Activated T-cell treated with anti-CD3 and anti-CD28 coated beads, Interleukin-2, amount 50 U/mL, for 4 hours (primary cell): ENCODE data around the gene MKKS. TPM values are rescaled to one million over a fixed set of nuclear protein-coding genes. Genes with fewer than 3 reads are reported as not detected.

Experiments used
- ATAC-seq, 2 donors: fragments of 200-7000 bp; cut with Tn5 transposase; one replicate each; pipeline ENCODE4 v1.10.0; 2021
- DNase-seq: peaks from one replicate; pipeline ENCODE4 v3.0.0-alpha.2; 2020
- H3K27me3 Mint-ChIP-seq: one replicate; pipeline ENCODE4 v1.8.0; 2021; ENCODE audit warnings: low read depth, mixed read lengths
- H3K36me3 Mint-ChIP-seq: one replicate; pipeline ENCODE4 v1.8.0; 2022; ENCODE audit warnings: mixed read lengths; ENCODE audit not compliant: insufficient read depth
- H3K4me1 Mint-ChIP-seq: one replicate; pipeline ENCODE4 v1.8.0; 2021; ENCODE audit warnings: low read depth, mixed read lengths
- H3K4me3 Mint-ChIP-seq: one replicate; pipeline ENCODE4 v1.8.0; 2021; ENCODE audit warnings: mild to moderate bottlenecking, moderate library complexity, mixed read lengths
- H3K9me3 Mint-ChIP-seq: one replicate; pipeline ENCODE4 v1.8.0; 2021; ENCODE audit warnings: mixed read lengths
- total RNA-seq, 3 donors: library from RNA; stranded (reverse); gene quantifications; one replicate each; pipeline ENCODE4 v1.2.1, GENCODE V29; 2021

MKKS gene
- 1 to 10 TPM; 5.5 to 6.2 (median 6.0) TPM for total RNA-seq

DNA sequence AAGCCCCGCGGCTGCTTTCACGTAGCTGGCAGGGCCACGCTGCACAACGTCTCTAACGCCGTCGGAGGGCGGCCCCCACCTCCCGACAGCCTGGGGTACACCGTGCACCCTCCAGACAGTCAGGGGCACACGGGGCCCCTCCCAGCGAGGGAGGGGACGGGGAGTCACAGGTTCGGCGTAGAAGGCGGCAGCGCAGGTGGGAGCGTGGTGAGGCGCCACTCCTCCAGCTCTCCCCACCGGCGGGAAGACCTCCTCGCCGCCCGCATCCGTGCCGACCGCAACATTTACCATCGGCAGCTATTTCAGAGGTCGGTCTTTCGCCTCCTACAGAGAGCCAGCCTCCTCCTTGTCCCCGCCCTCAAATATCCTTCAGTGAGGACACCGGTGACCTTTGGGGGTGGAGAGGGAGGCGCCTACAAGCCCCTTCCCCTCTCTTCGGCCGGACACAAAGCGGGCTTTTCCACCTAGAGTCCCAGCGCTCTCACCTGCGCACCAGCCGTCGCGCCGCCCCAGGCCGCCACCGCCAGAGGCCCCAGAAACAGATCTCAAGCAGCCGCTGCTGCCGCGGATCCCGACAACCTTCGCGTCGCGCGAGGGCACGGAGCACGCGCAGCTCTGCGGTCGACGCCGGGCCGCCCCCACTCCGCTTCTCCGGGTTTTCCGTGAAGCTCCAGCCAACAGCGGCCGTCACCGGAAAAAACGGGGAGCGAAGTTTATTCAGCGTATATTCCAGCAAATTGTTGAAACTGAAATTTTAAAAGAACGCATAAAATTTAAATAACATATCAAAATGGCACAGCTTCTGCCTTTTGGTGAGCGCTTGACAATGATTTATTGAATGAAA lies at the start of gene MKKS:
MKKS (minus strand) TSS at position 600 of the 844 bp plus-strand sequence. CDS start 20,708 bp downstream, outside the sequence.
- peak; percentile 77 to 79 for ATAC-seq
- H3K9me3 Mint-ChIP-seq = no peaks in the 10 kb centered on the region
- peaks cover 56% of the 10 kb centered on the region for H3K4me1 Mint-ChIP-seq
- peak within 1 kb of the TSS; percentile 96 for H3K4me3 Mint-ChIP-seq
- H3K36me3 Mint-ChIP-seq = peaks cover 3% of the 10 kb centered on the region
- peak; percentile 81 for DNase-seq
- no peaks in the 10 kb centered on the region for H3K27me3 Mint-ChIP-seq

DNA sequence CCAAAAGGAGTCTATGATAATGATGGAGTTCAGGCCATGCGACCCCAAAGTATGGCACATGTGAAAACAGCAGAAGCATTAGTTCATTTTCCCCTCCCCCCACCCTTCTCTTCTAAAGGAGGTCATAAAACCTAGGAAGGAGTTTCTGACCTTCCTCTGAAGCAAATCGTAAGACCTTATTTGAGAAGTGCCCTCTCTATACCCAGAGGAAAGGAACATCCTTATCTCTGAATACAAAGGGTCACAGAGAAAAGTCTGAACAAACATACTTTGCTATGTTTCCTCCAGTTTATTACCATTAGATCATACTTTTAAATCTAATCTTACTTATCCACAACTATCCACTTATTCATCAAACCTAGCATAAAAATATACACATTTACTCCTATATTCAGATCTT lies 49.7 kb upstream of the MKKS start:
- ATAC-seq (no peak), DNase-seq (no peak)
- Mint-ChIP-seq H3K4me1 (no peaks in the 10 kb centered on the region), H3K4me3 (no peak overlapping the region), H3K9me3 (no peaks in the 10 kb centered on the region), H3K36me3 (peaks cover 2% of the 10 kb centered on the region), H3K27me3 (no peaks in the 10 kb centered on the region)

DNA sequence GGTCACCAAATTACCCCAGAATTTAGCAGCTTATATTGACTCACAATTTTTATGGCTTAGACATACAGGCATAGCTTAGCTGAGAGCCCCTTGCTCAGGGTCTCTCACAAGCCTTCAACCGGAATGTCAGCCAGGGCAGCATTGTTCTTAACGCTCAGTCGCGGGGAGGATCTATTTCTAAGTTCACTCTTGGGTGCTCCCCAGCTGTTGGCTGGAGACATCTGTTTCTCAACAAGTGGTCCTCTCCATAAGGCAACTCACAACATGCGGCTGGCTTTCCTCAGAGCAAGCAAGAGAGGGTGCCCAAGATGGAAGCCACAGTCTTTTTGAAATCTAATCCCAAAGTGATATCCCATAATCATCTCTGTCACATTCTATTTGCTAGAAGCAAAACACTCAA lies 47.7 kb upstream of the MKKS start:
- ATAC-seq = no peak
- Mint-ChIP-seq H3K4me3 (no peak overlapping the region), H3K36me3 (peaks cover 2% of the 10 kb centered on the region), H3K9me3 (no peaks in the 10 kb centered on the region), H3K27me3 (no peaks in the 10 kb centered on the region), H3K4me1 (no peaks in the 10 kb centered on the region)
- no peak for DNase-seq

DNA sequence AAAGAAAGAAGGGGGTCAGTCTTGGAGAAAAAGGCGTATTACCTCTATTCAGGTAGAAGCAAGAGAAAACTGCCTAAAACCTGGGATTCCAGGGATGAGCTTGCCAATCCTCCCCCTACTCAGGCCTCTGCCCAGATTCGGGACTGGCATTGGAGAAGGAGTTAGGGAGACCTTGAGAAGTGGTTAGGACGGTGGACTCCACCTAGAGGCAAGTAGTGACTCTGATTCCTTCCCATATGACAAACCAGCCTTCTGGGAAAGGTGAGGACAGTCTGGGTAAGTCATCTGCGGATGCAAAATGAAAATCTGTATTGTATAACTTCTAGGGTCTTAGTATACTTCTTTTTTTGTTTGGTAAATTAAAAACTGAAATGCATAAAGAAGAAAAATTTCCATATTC lies 44.9 kb upstream of the MKKS start:
- peaks cover 17% of the 10 kb centered on the region for H3K4me1 Mint-ChIP-seq
- peaks cover 2% of the 10 kb centered on the region for H3K36me3 Mint-ChIP-seq
- no peak overlapping the region for H3K4me3 Mint-ChIP-seq
- no peaks in the 10 kb centered on the region for H3K9me3 Mint-ChIP-seq
- no peaks in the 10 kb centered on the region for H3K27me3 Mint-ChIP-seq
- ATAC-seq = no peak
- no peak for DNase-seq

DNA sequence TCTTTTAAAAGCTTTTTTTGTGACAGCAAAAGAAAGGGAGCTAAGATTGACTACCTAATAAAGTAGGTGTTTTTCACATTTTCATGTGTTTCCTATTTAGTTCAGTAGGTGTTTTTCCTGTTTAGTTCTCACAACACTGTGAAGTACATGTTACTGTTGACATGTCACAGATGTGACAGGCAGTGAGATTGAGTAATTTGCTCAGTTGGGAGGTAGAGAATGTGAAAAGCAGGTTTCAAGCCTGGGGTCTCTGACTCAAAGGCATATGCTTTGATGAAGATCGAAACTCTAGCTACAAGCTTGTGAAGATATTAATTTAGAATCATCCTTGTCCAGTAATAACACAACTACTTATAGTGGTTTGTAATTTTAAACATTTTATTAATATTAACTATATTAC lies 44.2 kb upstream of the MKKS start:
- DNase-seq (no peak), ATAC-seq (no peak)
- H3K9me3 Mint-ChIP-seq = no peaks in the 10 kb centered on the region
- peaks cover 17% of the 10 kb centered on the region for H3K4me1 Mint-ChIP-seq
- H3K4me3 Mint-ChIP-seq = no peak overlapping the region
- H3K36me3 Mint-ChIP-seq = peaks cover 2% of the 10 kb centered on the region
- no peaks in the 10 kb centered on the region for H3K27me3 Mint-ChIP-seq

DNA sequence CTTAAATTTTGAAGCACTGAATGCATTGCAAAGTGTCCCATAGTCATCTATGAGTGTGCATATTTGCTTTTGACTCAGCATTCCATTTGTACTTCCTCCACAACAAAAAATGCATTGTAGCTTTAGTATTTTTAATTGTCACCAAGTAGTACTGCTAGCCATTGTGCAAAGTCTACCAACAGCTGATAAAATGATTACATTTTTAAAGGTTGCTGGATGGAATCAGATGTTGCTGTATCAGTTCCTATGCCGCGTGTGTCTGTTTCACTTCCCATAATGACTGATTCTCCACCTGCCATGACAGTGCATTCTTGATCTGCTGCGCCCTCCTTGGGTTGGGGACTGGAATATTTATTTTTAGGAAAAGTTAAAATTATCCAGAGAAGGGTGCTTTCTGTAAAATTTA lies 42.3 kb upstream of the MKKS start:
- DNase-seq = no peak
- H3K36me3 Mint-ChIP-seq = peaks cover 2% of the 10 kb centered on the region
- peaks cover 17% of the 10 kb centered on the region for H3K4me1 Mint-ChIP-seq
- no peak for ATAC-seq
- no peaks in the 10 kb centered on the region for H3K9me3 Mint-ChIP-seq
- no peaks in the 10 kb centered on the region for H3K27me3 Mint-ChIP-seq
- H3K4me3 Mint-ChIP-seq = no peak overlapping the region

DNA sequence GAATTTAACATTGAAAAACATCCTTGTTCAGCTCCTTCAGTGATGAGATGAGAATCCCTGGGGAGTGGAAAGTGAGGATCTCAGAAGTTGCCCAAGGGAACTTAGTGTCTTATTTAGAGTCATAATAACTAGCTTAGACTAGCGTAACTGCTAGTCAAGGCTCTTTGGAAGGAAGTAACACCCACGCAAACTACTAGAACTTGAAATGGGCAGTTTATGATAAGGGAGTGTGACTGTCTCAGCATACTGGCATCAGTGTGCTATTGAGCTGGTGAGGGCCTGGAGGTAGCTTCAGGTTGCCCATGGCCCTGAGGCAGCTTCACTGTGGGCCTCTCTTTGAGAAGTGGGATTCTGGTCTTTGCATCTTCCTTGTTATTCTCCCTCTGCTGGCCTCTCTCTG lies 41.2 kb upstream of the MKKS start:
- peaks cover 17% of the 10 kb centered on the region for H3K4me1 Mint-ChIP-seq
- H3K36me3 Mint-ChIP-seq = peaks cover 2% of the 10 kb centered on the region
- no peak overlapping the region for H3K4me3 Mint-ChIP-seq
- no peaks in the 10 kb centered on the region for H3K27me3 Mint-ChIP-seq
- H3K9me3 Mint-ChIP-seq = no peaks in the 10 kb centered on the region
- ATAC-seq (no peak), DNase-seq (no peak)

DNA sequence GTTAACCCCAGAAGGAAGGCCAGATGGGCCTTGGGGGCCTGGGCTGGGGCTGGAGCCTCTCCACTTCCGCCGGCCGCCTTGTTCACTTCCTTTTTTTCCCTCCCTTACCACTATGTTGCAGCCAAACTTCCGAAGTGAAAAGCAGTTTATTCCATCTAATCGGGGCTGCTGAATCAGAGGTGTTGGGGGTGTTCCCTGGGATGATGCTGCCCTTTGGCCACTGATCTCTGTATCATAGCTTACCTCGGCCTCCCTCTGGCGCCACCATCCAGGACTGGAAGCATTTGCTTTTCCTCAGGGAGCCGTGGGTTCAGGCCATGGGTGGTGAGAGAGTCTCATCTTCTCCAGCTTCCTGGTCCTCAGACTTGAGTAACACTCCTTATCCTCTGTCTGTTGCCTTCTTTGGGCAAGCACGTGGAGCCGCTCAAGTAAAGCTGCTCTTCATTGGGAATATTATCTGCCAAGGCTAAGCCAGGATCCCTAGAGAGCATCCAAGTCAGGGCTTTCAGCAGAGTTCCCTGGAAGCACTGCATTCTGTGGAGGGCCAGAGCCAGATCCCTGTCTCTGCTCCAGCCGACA lies 40.7 kb upstream of the MKKS start:
- Mint-ChIP-seq H3K27me3 (no peaks in the 10 kb centered on the region), H3K4me1 (peaks cover 17% of the 10 kb centered on the region), H3K9me3 (no peaks in the 10 kb centered on the region), H3K36me3 (peaks cover 2% of the 10 kb centered on the region), H3K4me3 (no peak overlapping the region)
- no peak for DNase-seq
- ATAC-seq = no peak

DNA sequence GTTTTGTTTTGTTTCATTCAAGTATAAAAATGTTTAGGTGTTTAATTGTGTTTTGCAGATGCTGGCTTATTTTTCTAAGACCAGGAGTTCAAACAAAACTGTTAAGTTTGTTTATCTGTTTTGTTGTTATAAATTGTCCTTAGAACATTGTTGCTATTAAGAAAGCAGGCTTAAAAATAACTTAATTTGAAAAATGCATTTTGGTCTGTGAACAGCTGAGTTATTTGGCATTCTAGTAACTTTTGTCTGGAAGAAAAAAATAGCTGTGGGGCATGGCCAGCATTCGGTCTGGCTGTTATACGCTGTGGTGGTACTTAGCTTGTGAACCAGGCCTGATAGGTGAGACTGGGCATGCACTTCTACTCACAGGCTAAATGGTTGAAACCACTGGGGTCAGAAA lies 38.8 kb upstream of the MKKS start:
- H3K4me3 Mint-ChIP-seq = no peak overlapping the region
- peaks cover 2% of the 10 kb centered on the region for H3K36me3 Mint-ChIP-seq
- H3K4me1 Mint-ChIP-seq = peaks cover 23% of the 10 kb centered on the region
- H3K9me3 Mint-ChIP-seq = no peaks in the 10 kb centered on the region
- H3K27me3 Mint-ChIP-seq = no peaks in the 10 kb centered on the region
- no peak for DNase-seq
- no peak for ATAC-seq

DNA sequence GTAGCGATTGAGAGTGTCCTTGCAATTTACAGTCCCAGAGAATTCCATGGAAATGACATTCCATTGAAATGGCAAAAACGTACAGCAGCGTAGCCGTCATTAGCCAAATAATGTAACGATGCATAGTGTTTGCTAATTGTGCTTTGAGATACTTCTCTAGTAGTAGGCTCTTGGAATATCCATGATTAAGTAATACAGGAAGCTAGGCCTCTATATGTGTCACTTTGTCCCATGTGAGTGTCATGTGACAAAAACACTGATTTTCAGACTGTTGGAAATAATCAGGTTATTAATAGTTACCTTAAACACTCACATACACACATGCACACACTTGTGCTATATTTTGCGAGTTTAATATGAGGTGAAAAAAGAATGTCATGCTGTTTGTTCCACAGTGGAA lies 36.3 kb upstream of the MKKS start:
- no peak for DNase-seq
- no peaks in the 10 kb centered on the region for H3K36me3 Mint-ChIP-seq
- no peaks in the 10 kb centered on the region for H3K27me3 Mint-ChIP-seq
- H3K4me1 Mint-ChIP-seq = peaks cover 14% of the 10 kb centered on the region
- H3K4me3 Mint-ChIP-seq = no peak overlapping the region
- no peaks in the 10 kb centered on the region for H3K9me3 Mint-ChIP-seq
- no peak for ATAC-seq

DNA sequence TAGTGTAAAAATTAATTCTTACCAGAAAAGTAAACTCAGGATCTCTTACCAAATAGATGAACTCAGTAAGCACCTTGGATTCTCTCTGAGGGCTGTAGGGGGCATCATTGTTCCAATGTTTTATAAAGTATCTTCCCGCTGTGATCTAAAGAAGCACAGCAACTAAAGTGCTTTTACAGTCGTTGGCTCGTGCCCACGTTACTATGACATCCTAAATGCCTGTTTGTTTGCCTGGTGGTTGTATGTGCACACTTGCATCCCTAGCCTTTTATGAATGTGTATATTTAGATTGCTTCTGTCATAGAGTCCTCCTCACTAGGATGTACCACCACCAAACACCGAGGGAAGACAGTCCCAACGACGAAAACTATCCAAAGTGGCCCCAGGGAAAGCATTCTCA lies 35.6 kb upstream of the MKKS start:
- H3K9me3 Mint-ChIP-seq = no peaks in the 10 kb centered on the region
- no peaks in the 10 kb centered on the region for H3K27me3 Mint-ChIP-seq
- H3K36me3 Mint-ChIP-seq = no peaks in the 10 kb centered on the region
- H3K4me3 Mint-ChIP-seq = no peak overlapping the region
- ATAC-seq = no peak
- H3K4me1 Mint-ChIP-seq = peaks cover 8% of the 10 kb centered on the region
- DNase-seq = no peak

DNA sequence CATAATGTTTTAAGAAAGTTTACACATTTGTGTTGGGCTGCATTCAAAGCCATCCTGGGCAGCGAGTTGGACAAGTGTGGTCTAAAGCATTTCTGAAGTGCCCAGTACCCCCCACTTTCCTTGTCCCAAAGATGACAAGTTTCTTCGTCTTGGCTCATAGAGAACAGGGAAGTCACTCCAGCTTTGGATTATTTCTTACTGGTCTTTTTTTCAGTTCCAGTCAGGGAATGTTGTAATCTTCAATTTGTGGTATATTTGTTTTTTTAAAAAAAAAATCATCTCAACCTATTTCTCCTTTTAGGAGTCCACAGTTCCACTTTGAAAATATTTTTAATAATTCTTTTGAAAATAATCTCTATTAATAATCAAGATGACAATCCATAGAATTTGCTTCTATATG lies 35.0 kb upstream of the MKKS start:
- Mint-ChIP-seq H3K27me3 (no peaks in the 10 kb centered on the region), H3K4me3 (no peak overlapping the region), H3K4me1 (peaks cover 7% of the 10 kb centered on the region), H3K9me3 (no peaks in the 10 kb centered on the region), H3K36me3 (no peaks in the 10 kb centered on the region)
- ATAC-seq (no peak), DNase-seq (no peak)

DNA sequence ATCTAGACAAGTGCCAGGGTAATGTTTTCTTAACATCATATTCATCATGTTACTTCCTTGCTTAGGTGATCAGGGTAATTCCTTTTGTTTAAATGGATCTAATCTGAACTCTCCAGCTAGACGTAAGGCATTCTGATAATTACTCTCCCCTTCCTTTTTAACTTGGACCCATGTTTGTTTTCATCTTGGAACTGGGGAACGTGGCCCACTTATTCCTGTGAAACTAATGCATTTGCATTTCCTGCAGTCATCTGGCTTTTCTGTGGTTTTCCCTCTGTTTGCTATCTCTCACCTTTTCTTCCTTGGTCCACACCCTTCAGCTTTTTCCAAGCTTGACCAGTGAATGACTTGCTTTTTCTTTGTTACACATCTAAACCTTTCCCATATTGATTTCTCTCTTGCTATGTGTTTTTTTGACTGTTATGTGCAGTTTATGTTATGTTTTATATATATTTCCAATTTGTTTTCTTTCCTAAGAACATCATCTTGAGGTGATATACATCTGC lies 34.4 kb upstream of the MKKS start:
- peaks cover 4% of the 10 kb centered on the region for H3K36me3 Mint-ChIP-seq
- no peaks in the 10 kb centered on the region for H3K27me3 Mint-ChIP-seq
- no peak for DNase-seq

DNA sequence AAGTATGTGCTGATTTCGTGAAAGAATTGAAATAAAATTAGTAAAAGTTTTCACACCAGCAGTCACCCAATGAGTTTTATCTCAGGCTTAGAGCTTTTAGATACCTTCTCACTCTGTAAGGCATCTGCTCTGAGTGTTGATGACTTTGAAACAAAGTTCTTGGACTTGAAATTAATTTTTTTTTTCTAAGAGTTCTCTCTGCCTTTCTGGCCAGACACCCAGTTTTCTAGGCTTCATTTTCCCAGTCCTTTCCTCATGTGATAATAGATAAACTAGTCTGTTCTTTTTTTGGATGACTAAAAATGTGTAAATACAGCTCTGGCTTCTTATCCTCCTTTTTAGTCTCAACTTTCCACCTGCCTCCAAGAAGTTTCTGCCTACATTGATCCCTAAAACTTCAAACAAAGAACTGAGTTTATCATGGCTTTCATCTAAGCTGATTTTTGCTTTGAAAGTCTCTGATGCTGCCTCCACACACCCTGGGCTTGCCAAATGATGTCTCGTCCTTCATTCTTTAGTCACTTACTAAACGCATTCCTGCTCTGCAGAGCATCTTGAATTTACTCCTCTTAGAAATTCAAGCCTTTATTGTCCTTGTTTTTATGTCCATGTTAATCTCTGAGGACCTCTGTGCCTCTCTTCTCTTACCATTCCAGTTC lies 33.8 kb upstream of the MKKS start:
- no peak for DNase-seq
- peaks cover 8% of the 10 kb centered on the region for H3K36me3 Mint-ChIP-seq
- peaks cover 7% of the 10 kb centered on the region for H3K4me1 Mint-ChIP-seq
- H3K9me3 Mint-ChIP-seq = peaks cover 3% of the 10 kb centered on the region
- no peak overlapping the region for H3K4me3 Mint-ChIP-seq
- no peaks in the 10 kb centered on the region for H3K27me3 Mint-ChIP-seq
- no peak for ATAC-seq

More for the DNA sequence above, 34.4 kb upstream of the MKKS start:
- Mint-ChIP-seq H3K9me3 (no peaks in the 10 kb centered on the region), H3K4me3 (no peak overlapping the region), H3K4me1 (peaks cover 7% of the 10 kb centered on the region)
- ATAC-seq = no peak
